NCI-H748 treated with DMSO at 0.1 percent for 48 hours (cell line): ENCODE results near the gene GDI1.
"Not testable (repeated sequence)": the region's sequence is repeated elsewhere in the genome, so short reads cannot be mapped to it uniquely, and the experiment has no call there.

ENCODE experiments used
- DNase-seq: peaks from one replicate; lab custom pipeline; 2025; lab: John Stamatoyannopoulos, UW

Gene GDI1

GRCh38 chrX:154436983-154437752, at the start of gene GDI1:
Gene GDI1 (plus strand): TSS chrX:154437154. CDS start chrX:154437255, 101 bp downstream.
- peak; percentile 4 for DNase-seq

- not testable (repeated sequence) for DNase-seq
Observed at GRCh38 chrX:154388094-154388493, 48.9 kb upstream of the GDI1 start.

GRCh38 chrX:154388649-154389048, 48.3 kb upstream of the GDI1 start:
- DNase-seq: not testable (repeated sequence)

GRCh38 chrX:154389812-154390747, 46.9 kb upstream of the GDI1 start:
- DNase-seq: not testable (repeated sequence)

- not testable (repeated sequence) for DNase-seq
Observed at GRCh38 chrX:154396363-154396762, 40.6 kb upstream of the GDI1 start.

GRCh38 chrX:154396973-154397887, 39.7 kb upstream of the GDI1 start:
- DNase-seq: peak; percentile 29

- DNase-seq: peak; percentile 91
Observed at GRCh38 chrX:154397888-154398667, 38.9 kb upstream of the GDI1 start, which contains the start of gene RPL10. Gene RPL10 (plus strand): TSS chrX:154398377. CDS start chrX:154398520, 143 bp downstream.

- DNase-seq: peak; percentile 66
Observed at GRCh38 chrX:154398668-154399526, 38.1 kb upstream of the GDI1 start.

GRCh38 chrX:154399527-154400368, 37.2 kb upstream of the GDI1 start:
- DNase-seq: no peak

GRCh38 chrX:154400369-154400817, 36.6 kb upstream of the GDI1 start:
- DNase-seq: not testable (repeated sequence)

- DNase-seq: no peak
Observed at GRCh38 chrX:154401045-154401799, 35.7 kb upstream of the GDI1 start.

GRCh38 chrX:154401918-154402621, 34.9 kb upstream of the GDI1 start:
- no peak for DNase-seq

- DNase-seq: no peak
Observed at GRCh38 chrX:154402622-154403127, 34.3 kb upstream of the GDI1 start.

- no peak for DNase-seq
Observed at GRCh38 chrX:154403192-154403591, 33.8 kb upstream of the GDI1 start.

GRCh38 chrX:154403858-154404257, 33.1 kb upstream of the GDI1 start:
- DNase-seq: no peak

GRCh38 chrX:154404625-154405192, 32.2 kb upstream of the GDI1 start:
- no peak for DNase-seq
